Measurements from ENCODE around the gene CASTOR1.

The CASTOR1 gene

DNA sequence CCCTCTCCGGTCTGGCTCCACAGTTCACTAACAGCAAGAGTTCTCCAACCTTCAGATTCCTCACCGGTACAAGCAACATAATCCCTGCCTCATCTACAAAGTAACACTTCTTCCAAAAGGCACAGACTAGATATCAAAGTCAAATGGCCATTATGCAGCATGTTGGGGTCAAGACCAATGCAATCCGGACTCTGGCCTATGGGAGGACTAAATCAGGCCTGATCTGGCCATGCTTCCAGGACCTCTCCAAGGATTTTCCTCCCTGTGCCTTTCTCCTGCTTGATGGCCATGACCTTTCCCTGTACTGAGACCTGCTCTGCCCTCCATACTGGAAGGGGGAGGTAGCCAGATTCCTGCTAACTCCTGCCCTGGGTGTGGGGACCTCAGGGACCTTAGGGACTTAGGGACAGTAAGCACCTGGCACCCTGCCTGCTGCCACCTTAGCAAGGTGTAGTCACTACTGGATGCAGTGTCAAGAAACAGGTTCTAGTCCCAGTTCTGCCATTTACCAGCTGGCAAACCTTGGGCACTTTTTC is 30.8 kb upstream of the CASTOR1 start (continued):
- TF ChIP-seq, protein P1, sequence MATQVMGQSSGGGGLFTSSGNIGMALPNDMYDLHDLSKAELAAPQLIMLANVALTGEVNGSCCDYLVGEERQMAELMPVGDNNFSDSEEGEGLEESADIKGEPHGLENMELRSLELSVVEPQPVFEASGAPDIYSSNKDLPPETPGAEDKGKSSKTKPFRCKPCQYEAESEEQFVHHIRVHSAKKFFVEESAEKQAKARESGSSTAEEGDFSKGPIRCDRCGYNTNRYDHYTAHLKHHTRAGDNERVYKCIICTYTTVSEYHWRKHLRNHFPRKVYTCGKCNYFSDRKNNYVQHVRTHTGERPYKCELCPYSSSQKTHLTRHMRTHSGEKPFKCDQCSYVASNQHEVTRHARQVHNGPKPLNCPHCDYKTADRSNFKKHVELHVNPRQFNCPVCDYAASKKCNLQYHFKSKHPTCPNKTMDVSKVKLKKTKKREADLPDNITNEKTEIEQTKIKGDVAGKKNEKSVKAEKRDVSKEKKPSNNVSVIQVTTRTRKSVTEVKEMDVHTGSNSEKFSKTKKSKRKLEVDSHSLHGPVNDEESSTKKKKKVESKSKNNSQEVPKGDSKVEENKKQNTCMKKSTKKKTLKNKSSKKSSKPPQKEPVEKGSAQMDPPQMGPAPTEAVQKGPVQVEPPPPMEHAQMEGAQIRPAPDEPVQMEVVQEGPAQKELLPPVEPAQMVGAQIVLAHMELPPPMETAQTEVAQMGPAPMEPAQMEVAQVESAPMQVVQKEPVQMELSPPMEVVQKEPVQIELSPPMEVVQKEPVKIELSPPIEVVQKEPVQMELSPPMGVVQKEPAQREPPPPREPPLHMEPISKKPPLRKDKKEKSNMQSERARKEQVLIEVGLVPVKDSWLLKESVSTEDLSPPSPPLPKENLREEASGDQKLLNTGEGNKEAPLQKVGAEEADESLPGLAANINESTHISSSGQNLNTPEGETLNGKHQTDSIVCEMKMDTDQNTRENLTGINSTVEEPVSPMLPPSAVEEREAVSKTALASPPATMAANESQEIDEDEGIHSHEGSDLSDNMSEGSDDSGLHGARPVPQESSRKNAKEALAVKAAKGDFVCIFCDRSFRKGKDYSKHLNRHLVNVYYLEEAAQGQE (tag by site-specific recombination; IDR thresholded peaks at IDR 0.05): no peak
- TF ChIP-seq ZNF341 (tag by site-specific recombination; IDR thresholded peaks at IDR 0.05; ENCODE audit: low read depth): no peak

DNA sequence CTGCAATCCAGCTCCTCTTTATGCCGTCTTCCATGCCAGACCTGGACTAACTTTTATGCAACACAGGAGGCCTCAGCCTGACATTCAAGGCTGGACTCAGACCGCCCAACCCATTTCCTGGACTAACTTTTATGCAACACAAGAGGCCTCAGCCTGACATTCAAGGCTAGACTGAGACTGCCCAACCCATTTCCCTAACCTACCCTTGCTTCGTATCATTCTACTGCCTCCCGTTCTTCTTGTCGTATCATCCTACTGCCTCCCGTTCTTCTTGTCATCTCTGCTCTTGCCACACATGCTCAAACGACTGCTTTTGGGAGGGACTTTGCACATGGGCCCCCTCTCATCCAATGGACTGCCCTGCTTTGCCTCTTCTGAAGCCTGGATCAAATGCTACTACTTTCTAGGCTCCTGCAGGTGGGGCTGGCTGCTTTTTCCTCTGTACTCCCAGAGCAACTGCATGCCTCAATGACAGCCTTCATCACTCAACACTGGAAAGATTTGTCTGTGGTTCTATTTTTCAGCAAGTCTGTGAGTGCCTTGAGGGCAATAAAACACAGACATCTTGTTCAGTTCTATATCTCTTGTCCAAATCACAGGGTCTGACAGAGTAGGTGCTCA is 29.6 kb upstream of the CASTOR1 start:
- CTCF ChIA-PET: interaction anchor here (0.5 to 1.2 kb wide), 3 partner anchors 9 to 247 kb away, joined by 3 to 4 read pairs (median 3); no protein-coding TSS in a partner anchor
- H3K4me3 ChIP-seq (ENCODE audit: low read depth, low read length): no peak overlapping the region
- POLR2A ChIA-PET: no interaction called here
- H3K36me3 ChIP-seq (ENCODE audit: control insufficient read depth in 2 of 2, insufficient read depth in 1 of 2, low read length in 2 of 2): peaks cover 0 to 28% of the 10 kb centered on the region in 2 experiments; a peak in 2 of 3 replicates
- no peak overlapping the region for H3K27ac ChIP-seq (ENCODE audit: extremely low read depth, low read depth, low read length)
- TF ChIP-seq, protein P2, sequence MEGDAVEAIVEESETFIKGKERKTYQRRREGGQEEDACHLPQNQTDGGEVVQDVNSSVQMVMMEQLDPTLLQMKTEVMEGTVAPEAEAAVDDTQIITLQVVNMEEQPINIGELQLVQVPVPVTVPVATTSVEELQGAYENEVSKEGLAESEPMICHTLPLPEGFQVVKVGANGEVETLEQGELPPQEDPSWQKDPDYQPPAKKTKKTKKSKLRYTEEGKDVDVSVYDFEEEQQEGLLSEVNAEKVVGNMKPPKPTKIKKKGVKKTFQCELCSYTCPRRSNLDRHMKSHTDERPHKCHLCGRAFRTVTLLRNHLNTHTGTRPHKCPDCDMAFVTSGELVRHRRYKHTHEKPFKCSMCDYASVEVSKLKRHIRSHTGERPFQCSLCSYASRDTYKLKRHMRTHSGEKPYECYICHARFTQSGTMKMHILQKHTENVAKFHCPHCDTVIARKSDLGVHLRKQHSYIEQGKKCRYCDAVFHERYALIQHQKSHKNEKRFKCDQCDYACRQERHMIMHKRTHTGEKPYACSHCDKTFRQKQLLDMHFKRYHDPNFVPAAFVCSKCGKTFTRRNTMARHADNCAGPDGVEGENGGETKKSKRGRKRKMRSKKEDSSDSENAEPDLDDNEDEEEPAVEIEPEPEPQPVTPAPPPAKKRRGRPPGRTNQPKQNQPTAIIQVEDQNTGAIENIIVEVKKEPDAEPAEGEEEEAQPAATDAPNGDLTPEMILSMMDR (tag by site-specific recombination; IDR thresholded peaks at IDR 0.05): peak; percentile 25; the same call in 1 of the 2 replicates
- TF ChIP-seq SP2 (tag by site-specific recombination; IDR thresholded peaks at IDR 0.05): no peak
- no peaks in the 10 kb centered on the region for H3K4me1 ChIP-seq (ENCODE audit: control insufficient read depth, insufficient read depth, low read length)
- H3K9me3 ChIP-seq (ENCODE audit: control insufficient read depth, insufficient read depth, low read depth, low read length): no peaks in the 10 kb centered on the region

DNA sequence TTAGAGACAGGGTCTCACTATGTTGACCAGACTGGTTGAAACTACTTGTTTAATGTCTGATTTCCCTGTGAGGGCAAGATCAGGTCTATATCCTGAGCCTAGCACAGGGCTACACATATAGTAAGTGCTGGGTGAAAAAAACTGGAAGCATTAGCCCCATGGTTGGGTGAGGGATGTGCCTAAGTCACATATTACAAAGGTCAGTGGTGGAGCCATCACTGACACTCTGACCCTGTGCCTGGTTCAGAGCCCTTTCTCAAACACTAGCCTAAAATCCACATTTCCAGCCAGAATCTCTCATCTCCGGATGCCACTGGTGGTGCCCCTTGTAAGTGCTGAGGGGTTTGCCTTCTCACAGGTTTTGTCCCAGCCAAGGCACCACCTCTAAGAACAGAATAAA is 28.5 kb upstream of the CASTOR1 start:
- no peak overlapping the region for H3K27ac ChIP-seq (ENCODE audit: extremely low read depth, low read depth, low read length)
- no peak overlapping the region for H3K4me3 ChIP-seq (ENCODE audit: low read depth, low read length)
- TF ChIP-seq ZNF423 (tag by site-specific recombination; IDR thresholded peaks at IDR 0.05) (no peak), ZNF544 (tag by site-specific recombination; IDR thresholded peaks at IDR 0.05) (no peak)
- TF ChIP-seq, protein P3, sequence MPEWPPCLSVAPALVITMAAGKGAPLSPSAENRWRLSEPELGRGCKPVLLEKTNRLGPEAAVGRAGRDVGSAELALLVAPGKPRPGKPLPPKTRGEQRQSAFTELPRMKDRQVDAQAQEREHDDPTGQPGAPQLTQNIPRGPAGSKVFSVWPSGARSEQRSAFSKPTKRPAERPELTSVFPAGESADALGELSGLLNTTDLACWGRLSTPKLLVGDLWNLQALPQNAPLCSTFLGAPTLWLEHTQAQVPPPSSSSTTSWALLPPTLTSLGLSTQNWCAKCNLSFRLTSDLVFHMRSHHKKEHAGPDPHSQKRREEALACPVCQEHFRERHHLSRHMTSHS (tag by site-specific recombination; IDR thresholded peaks at IDR 0.05): no peak
- TF ChIP-seq, protein P4, sequence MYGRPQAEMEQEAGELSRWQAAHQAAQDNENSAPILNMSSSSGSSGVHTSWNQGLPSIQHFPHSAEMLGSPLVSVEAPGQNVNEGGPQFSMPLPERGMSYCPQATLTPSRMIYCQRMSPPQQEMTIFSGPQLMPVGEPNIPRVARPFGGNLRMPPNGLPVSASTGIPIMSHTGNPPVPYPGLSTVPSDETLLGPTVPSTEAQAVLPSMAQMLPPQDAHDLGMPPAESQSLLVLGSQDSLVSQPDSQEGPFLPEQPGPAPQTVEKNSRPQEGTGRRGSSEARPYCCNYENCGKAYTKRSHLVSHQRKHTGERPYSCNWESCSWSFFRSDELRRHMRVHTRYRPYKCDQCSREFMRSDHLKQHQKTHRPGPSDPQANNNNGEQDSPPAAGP (tag by site-specific recombination; IDR thresholded peaks at IDR 0.05): no peak
- peaks cover 0 to 25% of the 10 kb centered on the region in 2 experiments; a peak in 2 of 3 replicates for H3K36me3 ChIP-seq (ENCODE audit: control insufficient read depth in 2 of 2, insufficient read depth in 1 of 2, low read length in 2 of 2)
- ChIA-PET POLR2A (no interaction called here), CTCF (interaction anchor here (0.7 to 1.2 kb wide), 4 partner anchors 9 to 479 kb away, joined by 3 to 5 read pairs (median 4); no protein-coding TSS in a partner anchor)
- H3K4me1 ChIP-seq (ENCODE audit: control insufficient read depth, insufficient read depth, low read length): no peaks in the 10 kb centered on the region
- no peaks in the 10 kb centered on the region for H3K9me3 ChIP-seq (ENCODE audit: control insufficient read depth, insufficient read depth, low read depth, low read length)

DNA sequence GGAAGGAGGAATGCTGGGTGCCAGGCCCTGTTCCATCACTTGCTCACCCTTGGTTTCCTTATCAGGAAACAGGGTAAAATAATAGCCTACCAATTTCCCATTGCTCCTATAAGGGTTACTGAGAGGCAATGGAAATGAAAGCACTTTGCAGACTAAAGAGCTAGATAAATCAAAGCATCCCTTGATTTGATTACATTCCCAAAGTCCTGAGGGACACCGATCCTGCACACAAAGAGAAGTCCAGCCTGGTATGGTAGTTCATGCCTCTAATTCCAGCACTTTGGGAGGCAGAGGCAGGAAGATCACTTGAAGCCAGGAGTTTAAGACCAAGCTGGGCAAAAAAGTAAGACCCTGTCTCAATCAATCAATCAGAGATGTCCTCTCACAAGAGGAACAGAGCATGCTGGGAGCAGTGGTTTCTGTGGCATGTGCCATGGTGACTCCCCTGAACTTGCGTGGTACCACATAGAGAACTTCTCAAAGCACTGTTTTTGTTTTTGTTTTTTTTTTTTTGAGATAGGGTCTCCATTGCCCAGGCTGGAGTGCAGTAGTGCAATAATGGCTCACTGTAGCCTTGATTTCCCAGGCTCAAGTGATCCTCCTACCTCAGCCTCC is 26.8 kb upstream of the CASTOR1 start:
- Histone ChIP-seq H3K4me1 (ENCODE audit: control insufficient read depth, insufficient read depth, low read length) (no peaks in the 10 kb centered on the region), H3K9me3 (ENCODE audit: control insufficient read depth, insufficient read depth, low read depth, low read length) (no peaks in the 10 kb centered on the region), H3K27ac (ENCODE audit: extremely low read depth, low read depth, low read length) (no peak overlapping the region), H3K36me3 (ENCODE audit: control insufficient read depth in 2 of 2, insufficient read depth in 1 of 2, low read length in 2 of 2) (peaks cover 0 to 19% of the 10 kb centered on the region in 2 experiments; a peak in 2 of 3 replicates), H3K4me3 (ENCODE audit: low read depth, low read length) (no peak overlapping the region)
- CTCF ChIA-PET: interaction anchor here (0.7 to 4.6 kb wide), 3 partner anchors 28 to 314 kb away, joined by 5 to 22 read pairs (median 5); no protein-coding TSS in a partner anchor
- POLR2A ChIA-PET: interaction anchor here (0.6 to 1.1 kb wide), 2 partner anchors 11 to 832 kb away, joined by 4 to 5 read pairs; partner anchors contain the start of gene TBC1D10A
- TF ChIP-seq KLF8 (tag by site-specific recombination; IDR thresholded peaks at IDR 0.05) (no peak), ZNF830 (tag by site-specific recombination; IDR thresholded peaks at IDR 0.05; ENCODE audit: low read depth) (no peak), ZNF560 (tag by site-specific recombination; IDR thresholded peaks at IDR 0.05; ENCODE audit: borderline replicate concordance) (no peak), ZFP37 (tag by site-specific recombination; IDR thresholded peaks at IDR 0.05) (no peak), ZBTB8A (tag by site-specific recombination; IDR thresholded peaks at IDR 0.05) (no peak), GLIS2 (tag by site-specific recombination; IDR thresholded peaks at IDR 0.05) (no peak), ZNF48 (tag by site-specific recombination; IDR thresholded peaks at IDR 0.05) (no peak), ZFP3 (tag by site-specific recombination; IDR thresholded peaks at IDR 0.05; ENCODE audit: low read depth) (no peak)
- TF ChIP-seq, protein P5, sequence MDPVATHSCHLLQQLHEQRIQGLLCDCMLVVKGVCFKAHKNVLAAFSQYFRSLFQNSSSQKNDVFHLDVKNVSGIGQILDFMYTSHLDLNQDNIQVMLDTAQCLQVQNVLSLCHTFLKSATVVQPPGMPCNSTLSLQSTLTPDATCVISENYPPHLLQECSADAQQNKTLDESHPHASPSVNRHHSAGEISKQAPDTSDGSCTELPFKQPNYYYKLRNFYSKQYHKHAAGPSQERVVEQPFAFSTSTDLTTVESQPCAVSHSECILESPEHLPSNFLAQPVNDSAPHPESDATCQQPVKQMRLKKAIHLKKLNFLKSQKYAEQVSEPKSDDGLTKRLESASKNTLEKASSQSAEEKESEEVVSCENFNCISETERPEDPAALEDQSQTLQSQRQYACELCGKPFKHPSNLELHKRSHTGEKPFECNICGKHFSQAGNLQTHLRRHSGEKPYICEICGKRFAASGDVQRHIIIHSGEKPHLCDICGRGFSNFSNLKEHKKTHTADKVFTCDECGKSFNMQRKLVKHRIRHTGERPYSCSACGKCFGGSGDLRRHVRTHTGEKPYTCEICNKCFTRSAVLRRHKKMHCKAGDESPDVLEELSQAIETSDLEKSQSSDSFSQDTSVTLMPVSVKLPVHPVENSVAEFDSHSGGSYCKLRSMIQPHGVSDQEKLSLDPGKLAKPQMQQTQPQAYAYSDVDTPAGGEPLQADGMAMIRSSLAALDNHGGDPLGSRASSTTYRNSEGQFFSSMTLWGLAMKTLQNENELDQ (tag by site-specific recombination; IDR thresholded peaks at IDR 0.05; ENCODE audit: low read depth): no peak
